Heart left ventricle (tissue), 13 donors: ENCODE results near the gene CC2D1A.

Experiments
- POLR2A ChIP-seq, 2 donors: fragments of 450-650 bp; IDR thresholded peaks; one replicate each; pipeline ENCODE4 v1.6.1; 2017; ENCODE audit warnings: antibody characterized with exemption in 2 of 2, mild to moderate bottlenecking in 2 of 2, moderate library complexity in 2 of 2
- TF ChIP-seq, protein P1 (sequence below), 12 donors: fragments of 200-600 bp; sonication (generic) in 4 of 12; IDR thresholded peaks; one replicate each; pipeline versions ENCODE4 v1.5.0 to v1.8.0; 2018 to 2022; ENCODE audit warnings: antibody characterized with exemption in 12 of 12, mild to moderate bottlenecking in 5 of 12
- donor health status: ischemic (EF 13 %, LVEDD 7.1; RV severe dilation, severe dysfunction).
- donor health status: DM: no; HTN: yes; CAD: no.
- donor health status: DM: no; HTN: no; CAD: no.
- donor health status: ischemic (EF 25% LVEDD 6.9; RV normal size, moderate dysfunction).
- donor health status: ischemic (EF 25% LVEDD 5.7; RV mildly dilated, moderate dysfunction).
- donor health status: ischemic (EF 35%, LVEDD 5.7; RV mildly dilated, moderate dysfunction).
- donor health status: nonischemic (EF 11% LVEDD 7.7; RV severe dilation, severe dysfunction).
- donor health status: DM: yes; HTN: yes; CAD: no.
- donor health status: PGD.
- donor health status: ischemic (EF 29% LVEDD 5.4; RV normal size, mild dysfunction).
- donor health status: nonischemic (EF 23%, LVEDD 6.1; RV moderate dilation, normal function).

- TF ChIP-seq, protein P1, sequence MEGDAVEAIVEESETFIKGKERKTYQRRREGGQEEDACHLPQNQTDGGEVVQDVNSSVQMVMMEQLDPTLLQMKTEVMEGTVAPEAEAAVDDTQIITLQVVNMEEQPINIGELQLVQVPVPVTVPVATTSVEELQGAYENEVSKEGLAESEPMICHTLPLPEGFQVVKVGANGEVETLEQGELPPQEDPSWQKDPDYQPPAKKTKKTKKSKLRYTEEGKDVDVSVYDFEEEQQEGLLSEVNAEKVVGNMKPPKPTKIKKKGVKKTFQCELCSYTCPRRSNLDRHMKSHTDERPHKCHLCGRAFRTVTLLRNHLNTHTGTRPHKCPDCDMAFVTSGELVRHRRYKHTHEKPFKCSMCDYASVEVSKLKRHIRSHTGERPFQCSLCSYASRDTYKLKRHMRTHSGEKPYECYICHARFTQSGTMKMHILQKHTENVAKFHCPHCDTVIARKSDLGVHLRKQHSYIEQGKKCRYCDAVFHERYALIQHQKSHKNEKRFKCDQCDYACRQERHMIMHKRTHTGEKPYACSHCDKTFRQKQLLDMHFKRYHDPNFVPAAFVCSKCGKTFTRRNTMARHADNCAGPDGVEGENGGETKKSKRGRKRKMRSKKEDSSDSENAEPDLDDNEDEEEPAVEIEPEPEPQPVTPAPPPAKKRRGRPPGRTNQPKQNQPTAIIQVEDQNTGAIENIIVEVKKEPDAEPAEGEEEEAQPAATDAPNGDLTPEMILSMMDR (IDR thresholded peaks at IDR 0.05) = no peak
- TF ChIP-seq POLR2A (IDR thresholded peaks at IDR 0.05) = no peak
Measured at GRCh38 chr19:13923194-13923987, 17.4 kb downstream of the CC2D1A start.
